ENCODE data around the gene JUN.

JUN gene

DNA sequence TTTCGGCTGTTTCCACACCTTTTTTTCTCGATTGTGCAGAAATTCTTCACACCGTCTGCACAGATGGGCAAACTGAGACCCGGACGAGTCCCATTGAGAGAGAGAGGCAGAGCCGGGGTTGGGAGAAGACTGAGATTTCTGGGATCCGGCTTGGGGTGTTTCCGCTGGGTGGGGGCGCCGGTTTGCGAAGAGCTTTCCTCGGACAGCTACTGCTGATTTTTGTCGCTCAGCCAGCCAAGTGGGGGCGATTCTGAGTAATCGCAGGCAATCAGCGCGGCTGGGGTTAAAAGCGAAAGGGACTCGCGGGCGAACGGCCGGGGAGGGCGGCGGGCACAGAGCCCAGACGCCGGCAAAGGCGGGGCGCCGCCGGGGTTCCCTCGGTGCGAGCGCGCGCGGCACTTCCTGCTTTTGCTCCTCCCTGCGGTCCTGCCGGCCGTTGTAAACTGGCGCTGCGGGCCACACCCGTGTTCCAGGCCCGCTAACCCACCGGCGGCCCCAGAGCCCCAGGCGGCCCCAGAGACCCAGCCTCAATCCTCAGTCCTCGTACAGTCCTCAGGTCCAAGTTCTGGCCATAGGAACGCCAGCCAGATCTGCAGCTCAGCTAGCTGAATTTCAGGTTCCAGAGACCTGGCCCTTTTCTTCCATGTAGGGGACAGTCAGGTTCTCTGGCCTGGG lies 32.4 kb upstream of the JUN start:
- peaks cover 11% of the 10 kb centered on the region for H3K4me1 ChIP-seq (ENCODE audit: control insufficient read depth, low read depth, low read length)
- H3K27me3 ChIP-seq (ENCODE audit: control insufficient read depth, insufficient read depth, low read length), result peaks cover 35% of the 10 kb centered on the region
- H3K4me3 ChIP-seq (ENCODE audit: low read length), result peak overlapping the region; percentile 69
- peak overlapping the region; percentile 43 for H3K9ac ChIP-seq (ENCODE audit: low read length)
- H3K9me3 ChIP-seq (ENCODE audit: control insufficient read depth, low read depth, low read length), result no peaks in the 10 kb centered on the region
- no peaks in the 10 kb centered on the region for H3K36me3 ChIP-seq (ENCODE audit: control insufficient read depth, low read depth, low read length)
- no peak overlapping the region for H3K27ac ChIP-seq (ENCODE audit: low read length)

GRCh38 chr1:58815686-58816071 lies 31.8 kb upstream of the JUN start:
- Histone ChIP-seq H3K27me3 (ENCODE audit: control insufficient read depth, insufficient read depth, low read length) (peaks cover 35% of the 10 kb centered on the region), H3K4me3 (ENCODE audit: low read length) (peak overlapping the region; percentile 69), H3K9ac (ENCODE audit: low read length) (peak overlapping the region; percentile 45), H3K36me3 (ENCODE audit: control insufficient read depth, low read depth, low read length) (no peaks in the 10 kb centered on the region), H3K4me1 (ENCODE audit: control insufficient read depth, low read depth, low read length) (peaks cover 11% of the 10 kb centered on the region), H3K9me3 (ENCODE audit: control insufficient read depth, low read depth, low read length) (no peaks in the 10 kb centered on the region), H3K27ac (ENCODE audit: low read length) (no peak overlapping the region)

GRCh38 chr1:58815069-58815685 lies 31.3 kb upstream of the JUN start:
- Histone ChIP-seq H3K9me3 (ENCODE audit: control insufficient read depth, low read depth, low read length) (no peaks in the 10 kb centered on the region), H3K27ac (ENCODE audit: low read length) (no peak overlapping the region), H3K9ac (ENCODE audit: low read length) (peak overlapping the region; percentile 45), H3K4me3 (ENCODE audit: low read length) (peak overlapping the region; percentile 69), H3K36me3 (ENCODE audit: control insufficient read depth, low read depth, low read length) (no peaks in the 10 kb centered on the region), H3K4me1 (ENCODE audit: control insufficient read depth, low read depth, low read length) (peaks cover 11% of the 10 kb centered on the region), H3K27me3 (ENCODE audit: control insufficient read depth, insufficient read depth, low read length) (peaks cover 35% of the 10 kb centered on the region)

DNA sequence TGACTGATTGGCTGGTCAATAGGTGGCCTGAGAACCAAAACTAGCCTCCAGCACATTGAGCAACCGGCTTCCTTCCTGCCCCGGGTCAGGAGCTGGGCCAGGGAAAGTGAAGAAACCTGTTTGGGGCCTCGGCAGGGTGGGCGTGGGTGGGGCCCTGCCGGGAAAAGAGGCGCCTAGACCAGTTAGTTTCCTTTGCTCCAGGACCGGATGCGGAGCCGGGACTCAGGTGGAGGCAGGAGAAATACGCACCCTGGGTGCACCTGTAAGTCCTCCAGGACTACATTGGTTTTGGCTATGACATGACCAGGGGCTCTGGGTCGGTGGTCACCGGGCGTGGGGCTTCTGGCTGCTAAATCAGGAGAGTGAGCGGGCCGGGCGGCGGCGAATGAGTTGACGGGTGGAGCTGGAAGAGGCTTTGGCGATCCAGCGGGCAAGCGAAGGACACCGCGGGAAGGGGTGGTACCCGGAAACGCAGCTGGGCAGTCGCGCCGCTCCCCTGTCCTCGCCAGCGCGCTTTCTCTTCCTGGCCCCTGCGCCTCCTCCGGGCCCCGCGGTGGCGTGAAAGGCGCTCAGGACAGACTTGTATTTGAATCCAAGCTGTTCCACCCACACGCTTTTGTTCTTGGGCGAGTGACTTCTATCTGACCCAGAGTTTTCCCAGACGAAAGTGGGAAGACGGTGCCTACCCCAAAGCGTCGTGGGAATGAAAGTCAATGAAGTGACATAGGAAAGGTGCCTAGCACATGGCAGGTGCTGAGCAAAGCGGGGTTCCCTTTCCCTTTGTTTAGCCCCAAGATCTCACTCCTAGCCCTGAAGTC lies 30.6 kb upstream of the JUN start:
- H3K4me3 ChIP-seq (ENCODE audit: low read length), result peak overlapping the region; percentile 69
- H3K9ac ChIP-seq (ENCODE audit: low read length), result peak overlapping the region; percentile 45
- no peak overlapping the region for H3K27ac ChIP-seq (ENCODE audit: low read length)

GRCh38 chr1:58813801-58814200 lies 30.0 kb upstream of the JUN start:
- Histone ChIP-seq H3K27ac (ENCODE audit: low read length) (no peak overlapping the region), H3K9ac (ENCODE audit: low read length) (no peak overlapping the region), H3K9me3 (ENCODE audit: control insufficient read depth, low read depth, low read length) (no peaks in the 10 kb centered on the region), H3K27me3 (ENCODE audit: control insufficient read depth, insufficient read depth, low read length) (peaks cover 35% of the 10 kb centered on the region), H3K4me3 (ENCODE audit: low read length) (no peak overlapping the region), H3K4me1 (ENCODE audit: control insufficient read depth, low read depth, low read length) (peaks cover 11% of the 10 kb centered on the region), H3K36me3 (ENCODE audit: control insufficient read depth, low read depth, low read length) (no peaks in the 10 kb centered on the region)

More for the DNA sequence above, 30.6 kb upstream of the JUN start:
- Histone ChIP-seq H3K36me3 (ENCODE audit: control insufficient read depth, low read depth, low read length) (no peaks in the 10 kb centered on the region), H3K27me3 (ENCODE audit: control insufficient read depth, insufficient read depth, low read length) (peaks cover 35% of the 10 kb centered on the region), H3K9me3 (ENCODE audit: control insufficient read depth, low read depth, low read length) (no peaks in the 10 kb centered on the region), H3K4me1 (ENCODE audit: control insufficient read depth, low read depth, low read length) (peaks cover 11% of the 10 kb centered on the region)

- Histone ChIP-seq H3K4me1 (ENCODE audit: control insufficient read depth, low read depth, low read length) (peaks cover 11% of the 10 kb centered on the region), H3K4me3 (ENCODE audit: low read length) (no peak overlapping the region), H3K36me3 (ENCODE audit: control insufficient read depth, low read depth, low read length) (no peaks in the 10 kb centered on the region), H3K27ac (ENCODE audit: low read length) (no peak overlapping the region), H3K9ac (ENCODE audit: low read length) (no peak overlapping the region), H3K27me3 (ENCODE audit: control insufficient read depth, insufficient read depth, low read length) (peaks cover 35% of the 10 kb centered on the region), H3K9me3 (ENCODE audit: control insufficient read depth, low read depth, low read length) (no peaks in the 10 kb centered on the region)
Observed at GRCh38 chr1:58813361-58813760, 29.5 kb upstream of the JUN start.

DNA sequence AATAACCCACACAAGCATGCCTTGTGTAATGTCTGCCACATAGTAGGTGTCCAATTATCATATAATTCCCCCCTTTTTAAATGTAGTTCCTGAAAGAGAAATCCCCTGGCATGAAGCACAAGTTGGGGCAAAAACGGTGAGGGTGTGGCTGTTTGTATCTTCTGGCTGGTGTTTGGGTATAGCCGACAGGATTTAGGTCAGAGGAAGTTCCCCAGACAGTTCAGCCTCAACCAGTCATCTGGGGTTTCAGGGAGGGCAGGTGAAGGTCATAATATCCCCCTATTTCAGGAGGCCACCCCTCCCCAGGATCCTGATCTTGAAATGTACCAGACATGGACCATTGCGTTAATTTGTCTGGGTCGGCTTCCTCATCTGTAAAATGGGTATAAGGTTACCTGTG lies 29.1 kb upstream of the JUN start:
- peaks cover 11% of the 10 kb centered on the region for H3K4me1 ChIP-seq (ENCODE audit: control insufficient read depth, low read depth, low read length)
- H3K9ac ChIP-seq (ENCODE audit: low read length), result no peak overlapping the region
- H3K9me3 ChIP-seq (ENCODE audit: control insufficient read depth, low read depth, low read length), result no peaks in the 10 kb centered on the region
- H3K27ac ChIP-seq (ENCODE audit: low read length), result no peak overlapping the region
- H3K27me3 ChIP-seq (ENCODE audit: control insufficient read depth, insufficient read depth, low read length), result peaks cover 35% of the 10 kb centered on the region
- no peak overlapping the region for H3K4me3 ChIP-seq (ENCODE audit: low read length)
- H3K36me3 ChIP-seq (ENCODE audit: control insufficient read depth, low read depth, low read length), result no peaks in the 10 kb centered on the region

DNA sequence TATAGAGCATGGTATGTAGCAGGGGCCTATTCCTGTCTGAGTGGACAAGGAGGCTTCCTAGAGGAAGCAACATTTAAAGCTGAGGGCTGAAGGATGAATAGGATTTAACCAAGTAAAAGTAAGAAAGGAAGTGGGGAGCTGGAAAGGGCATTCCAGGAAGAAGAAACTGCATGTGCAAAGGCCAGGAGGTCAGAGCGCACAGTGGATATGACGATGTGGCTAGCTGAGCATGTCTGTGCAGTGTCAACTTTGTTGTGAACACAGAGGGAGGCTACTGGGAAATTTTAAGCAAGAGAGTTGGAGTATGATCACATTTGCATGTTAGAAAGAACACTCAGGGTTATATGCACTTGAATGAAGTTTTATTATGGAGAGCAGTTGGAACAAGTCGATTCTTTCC lies 28.6 kb upstream of the JUN start:
- peaks cover 35% of the 10 kb centered on the region for H3K27me3 ChIP-seq (ENCODE audit: control insufficient read depth, insufficient read depth, low read length)
- no peaks in the 10 kb centered on the region for H3K36me3 ChIP-seq (ENCODE audit: control insufficient read depth, low read depth, low read length)
- no peak overlapping the region for H3K4me3 ChIP-seq (ENCODE audit: low read length)
- H3K9me3 ChIP-seq (ENCODE audit: control insufficient read depth, low read depth, low read length), result no peaks in the 10 kb centered on the region
- H3K9ac ChIP-seq (ENCODE audit: low read length), result no peak overlapping the region
- H3K27ac ChIP-seq (ENCODE audit: low read length), result no peak overlapping the region
- peaks cover 11% of the 10 kb centered on the region for H3K4me1 ChIP-seq (ENCODE audit: control insufficient read depth, low read depth, low read length)

- Histone ChIP-seq H3K9ac (ENCODE audit: low read length) (no peak overlapping the region), H3K36me3 (ENCODE audit: control insufficient read depth, low read depth, low read length) (no peaks in the 10 kb centered on the region), H3K27me3 (ENCODE audit: control insufficient read depth, insufficient read depth, low read length) (peaks cover 29% of the 10 kb centered on the region), H3K4me3 (ENCODE audit: low read length) (no peak overlapping the region), H3K4me1 (ENCODE audit: control insufficient read depth, low read depth, low read length) (peaks cover 11% of the 10 kb centered on the region), H3K27ac (ENCODE audit: low read length) (no peak overlapping the region), H3K9me3 (ENCODE audit: control insufficient read depth, low read depth, low read length) (no peaks in the 10 kb centered on the region)
Observed at GRCh38 chr1:58811303-58811702, 27.5 kb upstream of the JUN start.

DNA sequence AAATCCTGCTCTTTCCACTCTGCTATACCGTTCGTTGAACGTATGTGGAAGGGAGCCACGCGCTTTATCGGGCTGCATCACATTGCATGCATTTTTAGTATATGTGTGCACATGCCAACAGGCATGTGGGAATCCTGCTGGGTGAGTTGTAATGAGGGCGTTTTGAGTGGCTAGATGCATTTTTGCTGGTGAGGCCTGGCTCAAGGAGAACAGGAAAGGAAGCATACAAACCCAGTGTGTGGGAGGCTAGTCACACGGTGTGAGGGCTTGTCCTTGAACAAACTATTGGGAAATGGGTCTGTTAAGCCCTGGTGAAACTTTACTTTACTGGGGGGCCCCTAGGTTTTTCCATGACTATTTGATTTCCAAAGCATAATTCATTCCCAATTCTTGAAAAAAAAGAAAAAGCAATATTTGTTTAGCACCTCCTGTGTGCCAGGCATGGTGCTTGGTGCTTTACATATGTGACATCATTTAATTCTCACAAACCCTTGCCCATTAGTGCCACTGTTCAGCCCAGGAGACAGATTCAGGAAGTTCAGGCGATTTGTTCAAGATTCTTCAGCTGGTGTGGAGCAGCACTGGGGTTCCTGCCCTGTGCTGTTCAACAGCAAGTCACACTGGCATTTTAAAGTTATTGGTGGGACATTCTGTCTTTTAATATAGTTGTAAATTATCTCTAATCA lies 25.6 kb upstream of the JUN start:
- Histone ChIP-seq H3K9me3 (ENCODE audit: control insufficient read depth, low read depth, low read length) (no peaks in the 10 kb centered on the region), H3K9ac (ENCODE audit: low read length) (no peak overlapping the region), H3K4me3 (ENCODE audit: low read length) (no peak overlapping the region), H3K4me1 (ENCODE audit: control insufficient read depth, low read depth, low read length) (peaks cover 7% of the 10 kb centered on the region), H3K27ac (ENCODE audit: low read length) (no peak overlapping the region), H3K27me3 (ENCODE audit: control insufficient read depth, insufficient read depth, low read length) (peaks cover 16% of the 10 kb centered on the region), H3K36me3 (ENCODE audit: control insufficient read depth, low read depth, low read length) (no peaks in the 10 kb centered on the region)

- H3K27me3 ChIP-seq (ENCODE audit: control insufficient read depth, insufficient read depth, low read length), result peaks cover 3% of the 10 kb centered on the region
- no peak overlapping the region for H3K4me3 ChIP-seq (ENCODE audit: low read length)
- no peaks in the 10 kb centered on the region for H3K4me1 ChIP-seq (ENCODE audit: control insufficient read depth, low read depth, low read length)
- no peak overlapping the region for H3K27ac ChIP-seq (ENCODE audit: low read length)
- H3K36me3 ChIP-seq (ENCODE audit: control insufficient read depth, low read depth, low read length), result no peaks in the 10 kb centered on the region
- no peaks in the 10 kb centered on the region for H3K9me3 ChIP-seq (ENCODE audit: control insufficient read depth, low read depth, low read length)
- H3K9ac ChIP-seq (ENCODE audit: low read length), result no peak overlapping the region
Observed at GRCh38 chr1:58808077-58808476, 24.2 kb upstream of the JUN start.
